NT2/D1 (cell line): ENCODE measurements around the gene PHKB.

Source experiments
- YY1 ChIP-seq: IDR thresholded peaks from 2 replicates; pipeline ENCODE4 v1.6.1; 2011; ENCODE audit not compliant: insufficient read length, insufficient read depth
- ZNF274 ChIP-seq: IDR thresholded peaks from 2 replicates; pipeline ENCODE4 v1.6.1; 2011; ENCODE audit warnings: mild to moderate bottlenecking, low read depth, low read length

GRCh38 chr16:47460359-47460710 is 796 bp upstream of the PHKB start:
- TF ChIP-seq YY1 (no peak), ZNF274 (no peak)
